ENCODE data around the gene CCDC8.
A peak's percentile ranks its signal among the peaks of the same experiment; 100 is the strongest.
"Not testable (repeated sequence)": the region's sequence is repeated elsewhere in the genome, so short reads cannot be mapped to it uniquely, and the experiment has no call there.

CCDC8 gene

DNA sequence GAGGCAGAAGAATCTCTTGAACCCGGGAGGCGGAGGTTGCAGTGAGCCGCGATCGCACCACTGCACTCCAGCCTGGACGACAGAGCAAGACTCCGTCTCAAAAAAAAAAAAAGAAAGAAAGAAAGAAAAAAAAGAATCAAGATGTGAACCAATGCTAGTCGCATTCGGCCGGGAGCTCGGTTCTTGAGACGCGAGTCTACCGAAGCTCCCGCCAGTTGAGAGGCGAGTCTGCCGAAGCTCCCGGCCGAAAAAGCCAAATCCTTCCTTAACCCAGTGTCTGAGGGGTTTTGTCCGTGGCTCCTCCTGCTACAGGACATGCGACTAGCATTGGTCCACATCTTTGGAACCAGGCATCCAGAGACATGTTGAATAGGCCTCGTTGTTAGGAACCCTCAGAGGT is 1.5 kb upstream of the CCDC8 start:
- peaks cover 36 to 38% of the 10 kb centered on the region in 2 donors for H3K27me3 ChIP-seq (ENCODE audit: control insufficient read depth in 1 of 2, insufficient read depth in 2 of 2, low read length in 2 of 2)
- H3K27ac ChIP-seq (ENCODE audit: low read depth, low read length); H3K4me1 ChIP-seq (ENCODE audit: control insufficient read depth in 1 of 2, insufficient read depth in 2 of 2, low read length in 2 of 2); H3K4me3 ChIP-seq (ENCODE audit: low read depth in 1 of 2, low read length in 2 of 2); H3K9me3 ChIP-seq (ENCODE audit: control insufficient read depth in 1 of 2, low read length in 2 of 2); H3K9ac ChIP-seq (ENCODE audit: low read depth in 1 of 2, low read length in 2 of 2); H3K36me3 ChIP-seq (ENCODE audit: control insufficient read depth in 1 of 2, insufficient read depth in 2 of 2, low read length in 2 of 2): not testable (repeated sequence)

DNA sequence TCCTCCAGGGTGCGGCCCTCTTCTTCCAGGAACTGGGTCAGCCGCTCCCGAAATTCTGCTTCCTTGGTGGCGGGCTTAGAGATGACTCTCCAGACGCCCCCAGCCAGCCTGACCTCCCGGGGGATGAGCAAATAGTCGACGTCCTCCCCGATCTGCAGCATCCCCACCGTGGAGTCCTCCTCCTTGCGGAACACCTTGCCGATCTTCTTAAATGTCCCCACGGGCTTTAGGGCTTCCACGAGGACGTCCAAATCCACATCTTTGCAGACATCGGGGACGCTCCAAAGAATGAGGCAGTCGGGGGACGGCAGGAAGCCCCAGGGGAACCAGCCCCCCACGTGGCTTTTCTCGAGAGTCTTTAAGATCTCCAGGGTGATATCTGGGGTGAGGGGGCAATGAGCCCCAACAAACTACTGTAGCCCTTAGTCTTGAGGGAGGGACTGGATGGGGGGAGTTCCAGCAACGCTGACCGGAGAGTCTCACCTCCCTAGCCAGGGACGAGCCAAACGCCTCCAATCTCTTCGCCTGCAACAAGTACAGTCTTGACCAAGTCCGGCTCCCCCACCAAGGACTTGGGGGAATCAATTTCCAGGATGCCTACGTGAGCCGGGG is 608 bp downstream of the CCDC8 start:
- Histone ChIP-seq H3K9ac (ENCODE audit: low read depth in 1 of 2, low read length in 2 of 2) (no peak overlapping the region), H3K4me1 (ENCODE audit: control insufficient read depth in 1 of 2, insufficient read depth in 2 of 2, low read length in 2 of 2) (no peaks in the 10 kb centered on the region), H3K27ac (ENCODE audit: low read depth, low read length) (no peak overlapping the region), H3K27me3 (ENCODE audit: control insufficient read depth in 1 of 2, insufficient read depth in 2 of 2, low read length in 2 of 2) (peaks cover 46 to 47% of the 10 kb centered on the region in 2 donors), H3K36me3 (ENCODE audit: control insufficient read depth in 1 of 2, insufficient read depth in 2 of 2, low read length in 2 of 2) (no peaks in the 10 kb centered on the region), H3K9me3 (ENCODE audit: control insufficient read depth in 1 of 2, low read length in 2 of 2) (no peaks in the 10 kb centered on the region), H3K4me3 (ENCODE audit: low read depth in 1 of 2, low read length in 2 of 2) (peak overlapping the region in 1 of 2 donors; percentile 50)

DNA sequence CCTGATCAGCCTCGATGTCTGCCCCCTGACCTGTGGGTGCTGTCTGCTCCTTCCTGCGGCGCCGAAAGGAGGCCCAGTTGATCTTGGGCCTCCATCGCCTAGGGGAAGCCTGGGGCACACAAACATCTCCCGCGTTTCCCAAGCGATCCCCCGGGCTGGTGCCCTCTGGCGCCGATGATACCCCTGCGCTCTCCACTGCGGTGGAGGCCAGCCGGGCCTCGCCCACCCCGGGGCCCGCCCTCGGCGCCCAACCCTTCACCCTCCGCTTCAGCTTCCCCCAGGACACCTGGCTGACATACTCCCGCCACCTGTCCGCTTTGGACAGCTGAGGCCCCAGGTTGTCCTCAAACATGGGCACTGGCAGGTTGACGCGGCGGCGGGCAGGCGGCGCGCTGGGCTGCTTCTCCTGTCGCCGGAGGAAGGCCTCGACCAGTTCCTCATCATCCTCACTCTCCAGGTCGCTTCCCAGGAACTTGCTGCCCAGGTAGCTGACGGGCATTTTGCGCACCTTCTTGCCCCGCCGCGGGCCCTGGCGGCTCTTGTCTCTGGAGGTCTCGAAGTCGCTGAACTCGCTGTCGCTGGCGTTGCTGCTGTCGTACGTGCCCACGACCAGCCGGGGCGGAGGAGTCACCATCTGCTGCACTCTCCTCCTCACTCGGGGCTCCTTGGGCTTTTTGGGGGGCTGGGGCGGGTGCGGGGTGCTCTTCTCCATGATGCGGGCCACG is 1.3 kb downstream of the CCDC8 start:
- Histone ChIP-seq H3K9ac (ENCODE audit: low read depth in 1 of 2, low read length in 2 of 2) (no peak overlapping the region), H3K27me3 (ENCODE audit: control insufficient read depth in 1 of 2, insufficient read depth in 2 of 2, low read length in 2 of 2) (peaks cover 46% of the 10 kb centered on the region in 2 donors), H3K4me1 (ENCODE audit: control insufficient read depth in 1 of 2, insufficient read depth in 2 of 2, low read length in 2 of 2) (no peaks in the 10 kb centered on the region), H3K27ac (ENCODE audit: low read depth, low read length) (no peak overlapping the region), H3K36me3 (ENCODE audit: control insufficient read depth in 1 of 2, insufficient read depth in 2 of 2, low read length in 2 of 2) (no peaks in the 10 kb centered on the region), H3K9me3 (ENCODE audit: control insufficient read depth in 1 of 2, low read length in 2 of 2) (no peaks in the 10 kb centered on the region), H3K4me3 (ENCODE audit: low read depth in 1 of 2, low read length in 2 of 2) (peak overlapping the region; percentile 22 to 50)

DNA sequence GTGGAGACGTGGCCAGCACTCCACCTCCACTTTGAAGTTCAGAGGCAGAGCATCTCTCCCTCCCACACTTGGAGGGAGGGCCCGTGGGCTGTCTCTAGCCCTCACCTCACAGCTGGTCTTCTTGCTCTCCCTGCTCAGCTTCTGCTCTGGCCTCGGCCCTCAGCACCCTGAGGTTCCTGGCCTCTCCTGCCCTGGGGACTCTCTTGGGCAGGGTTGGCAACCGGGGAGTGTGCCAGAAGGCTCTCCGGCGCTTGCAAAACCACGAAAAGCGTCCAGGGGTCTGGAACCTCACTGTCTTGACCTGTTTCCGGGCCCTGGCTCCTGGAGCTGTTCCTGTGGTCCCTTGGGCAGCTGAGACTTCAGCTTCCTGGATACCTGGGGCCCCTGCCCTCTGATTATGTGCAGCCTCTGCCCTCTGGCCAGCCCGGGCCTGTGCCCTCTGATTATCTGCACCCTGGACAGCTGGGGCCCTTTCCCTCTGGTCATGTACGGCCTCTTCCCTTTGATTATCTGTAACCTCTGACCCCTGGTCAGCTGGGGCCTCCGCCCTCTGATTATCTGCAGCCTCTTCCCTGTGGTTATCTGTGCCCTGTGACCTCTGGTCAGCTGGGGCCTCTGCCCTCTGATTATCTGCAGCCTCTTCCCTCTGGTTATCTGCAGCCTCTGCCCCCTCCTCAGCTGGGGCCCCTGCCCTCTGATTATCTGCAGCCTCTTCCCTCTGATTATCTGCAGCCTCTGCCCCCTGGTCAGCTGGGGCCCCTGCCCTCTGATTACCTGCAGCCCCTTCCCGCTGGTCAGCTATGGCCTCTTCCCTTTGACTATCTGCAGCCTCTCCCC is 2.1 kb downstream of the CCDC8 start:
- Histone ChIP-seq H3K9me3 (ENCODE audit: control insufficient read depth in 1 of 2, low read length in 2 of 2) (no peaks in the 10 kb centered on the region), H3K27ac (ENCODE audit: low read depth, low read length) (no peak overlapping the region), H3K4me3 (ENCODE audit: low read depth in 1 of 2, low read length in 2 of 2) (peak overlapping the region in 1 of 2 donors; percentile 22), H3K36me3 (ENCODE audit: control insufficient read depth in 1 of 2, insufficient read depth in 2 of 2, low read length in 2 of 2) (no peaks in the 10 kb centered on the region), H3K27me3 (ENCODE audit: control insufficient read depth in 1 of 2, insufficient read depth in 2 of 2, low read length in 2 of 2) (peaks cover 38 to 43% of the 10 kb centered on the region in 2 donors), H3K4me1 (ENCODE audit: control insufficient read depth in 1 of 2, insufficient read depth in 2 of 2, low read length in 2 of 2) (no peaks in the 10 kb centered on the region), H3K9ac (ENCODE audit: low read depth in 1 of 2, low read length in 2 of 2) (no peak overlapping the region)

DNA sequence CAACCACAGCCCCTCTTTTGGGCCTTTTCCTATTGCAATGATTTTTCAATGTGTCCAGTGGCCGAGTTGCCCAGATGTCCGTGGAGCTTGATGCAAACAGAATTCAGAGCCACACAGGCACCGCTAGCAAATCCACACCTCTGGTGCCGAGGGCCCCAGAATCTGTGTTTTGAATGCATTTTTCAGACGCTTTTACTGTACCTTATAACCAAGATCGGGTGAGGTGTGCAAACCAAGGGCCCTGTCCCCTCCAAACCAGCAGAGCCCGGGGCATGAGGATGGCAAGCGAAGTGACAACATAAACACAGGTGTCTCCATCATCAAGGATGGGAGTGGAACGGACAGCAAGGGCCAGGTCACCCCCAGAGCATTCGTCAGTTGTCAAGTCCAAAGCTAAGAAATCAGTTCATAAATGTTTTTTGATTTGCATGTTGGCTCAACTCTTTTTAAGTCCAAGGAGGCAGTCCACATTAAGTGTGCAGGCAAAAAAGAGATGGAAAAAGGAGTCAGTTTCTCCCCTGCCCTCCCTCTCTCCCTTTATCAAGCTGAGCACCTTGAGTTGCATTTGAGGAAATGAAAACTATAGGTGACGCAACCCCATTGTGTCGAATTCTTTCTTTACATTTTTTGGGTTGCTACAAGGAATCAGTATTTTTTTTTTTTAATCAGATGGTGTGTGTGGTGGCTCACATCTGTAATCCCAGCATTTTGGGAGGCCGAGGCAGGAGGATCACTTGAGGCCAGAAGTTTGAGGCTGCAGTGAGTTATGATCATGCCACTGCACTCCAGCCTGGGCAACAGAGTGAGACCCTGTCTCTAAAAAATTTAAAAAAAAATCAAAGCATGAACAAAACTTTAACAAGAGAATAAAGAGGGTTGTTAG is 2.9 kb downstream of the CCDC8 start:
- H3K4me1 ChIP-seq (ENCODE audit: control insufficient read depth in 1 of 2, insufficient read depth in 2 of 2, low read length in 2 of 2) = no peaks in the 10 kb centered on the region
- H3K9ac ChIP-seq (ENCODE audit: low read depth in 1 of 2, low read length in 2 of 2) = no peak overlapping the region
- no peak overlapping the region for H3K27ac ChIP-seq (ENCODE audit: low read depth, low read length)
- no peaks in the 10 kb centered on the region for H3K36me3 ChIP-seq (ENCODE audit: control insufficient read depth in 1 of 2, insufficient read depth in 2 of 2, low read length in 2 of 2)
- no peaks in the 10 kb centered on the region for H3K9me3 ChIP-seq (ENCODE audit: control insufficient read depth in 1 of 2, low read length in 2 of 2)
- peaks cover 40 to 51% of the 10 kb centered on the region in 2 donors for H3K27me3 ChIP-seq (ENCODE audit: control insufficient read depth in 1 of 2, insufficient read depth in 2 of 2, low read length in 2 of 2)
- H3K4me3 ChIP-seq (ENCODE audit: low read depth in 1 of 2, low read length in 2 of 2) = no peak overlapping the region

DNA sequence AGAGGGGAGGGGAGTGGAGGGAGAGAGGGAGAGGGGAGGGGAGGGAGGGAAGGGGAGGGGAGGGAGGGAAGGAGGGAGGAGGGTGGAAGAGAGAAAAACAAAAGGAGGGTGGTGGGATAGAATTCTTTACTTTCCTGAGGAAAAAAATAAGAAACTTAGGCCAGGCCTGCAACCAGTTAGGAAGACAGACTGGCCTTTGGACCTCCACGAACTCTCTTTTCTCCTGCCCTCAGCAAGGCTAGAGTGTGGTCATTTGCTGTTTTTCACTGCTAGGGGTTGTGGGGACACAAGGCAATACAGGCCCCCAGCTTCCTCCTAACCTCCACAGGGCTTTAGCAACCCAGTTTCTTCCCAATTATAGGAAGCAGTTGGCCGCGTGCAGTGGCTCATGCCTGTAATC is 4.2 kb downstream of the CCDC8 start:
- H3K9ac ChIP-seq (ENCODE audit: low read depth in 1 of 2, low read length in 2 of 2) = no peak overlapping the region
- H3K36me3 ChIP-seq (ENCODE audit: control insufficient read depth in 1 of 2, insufficient read depth in 2 of 2, low read length in 2 of 2) = no peaks in the 10 kb centered on the region
- no peaks in the 10 kb centered on the region for H3K9me3 ChIP-seq (ENCODE audit: control insufficient read depth in 1 of 2, low read length in 2 of 2)
- peaks cover 38 to 50% of the 10 kb centered on the region in 2 donors for H3K27me3 ChIP-seq (ENCODE audit: control insufficient read depth in 1 of 2, insufficient read depth in 2 of 2, low read length in 2 of 2)
- H3K4me1 ChIP-seq (ENCODE audit: control insufficient read depth in 1 of 2, insufficient read depth in 2 of 2, low read length in 2 of 2) = peaks cover 0 to 9% of the 10 kb centered on the region in 2 donors
- no peak overlapping the region for H3K27ac ChIP-seq (ENCODE audit: low read depth, low read length)
- H3K4me3 ChIP-seq (ENCODE audit: low read depth in 1 of 2, low read length in 2 of 2) = no peak overlapping the region

DNA sequence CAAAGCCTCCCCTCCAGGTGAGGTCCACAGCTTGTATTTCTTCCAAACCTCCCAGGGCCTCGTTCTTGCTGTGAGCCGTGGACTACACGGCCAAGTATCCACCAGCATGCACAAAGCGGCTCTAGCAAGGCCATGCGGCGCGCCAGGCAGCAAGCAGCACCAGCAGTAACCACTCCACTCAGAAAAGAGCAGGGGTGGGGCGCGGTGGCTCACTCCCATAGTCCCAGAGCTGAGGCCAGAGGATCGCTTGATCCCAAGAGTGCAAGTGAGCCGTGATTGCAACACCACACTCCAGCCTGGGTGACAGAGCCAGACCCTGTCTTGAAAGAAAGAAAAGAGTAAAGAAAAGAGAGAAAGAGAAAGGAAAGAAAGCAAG is 4.7 kb downstream of the CCDC8 start:
- Histone ChIP-seq H3K9me3 (ENCODE audit: control insufficient read depth in 1 of 2, low read length in 2 of 2) (no peaks in the 10 kb centered on the region), H3K9ac (ENCODE audit: low read depth in 1 of 2, low read length in 2 of 2) (no peak overlapping the region), H3K4me1 (ENCODE audit: control insufficient read depth in 1 of 2, insufficient read depth in 2 of 2, low read length in 2 of 2) (peaks cover 0 to 9% of the 10 kb centered on the region in 2 donors), H3K27ac (ENCODE audit: low read depth, low read length) (no peak overlapping the region), H3K4me3 (ENCODE audit: low read depth in 1 of 2, low read length in 2 of 2) (no peak overlapping the region), H3K27me3 (ENCODE audit: control insufficient read depth in 1 of 2, insufficient read depth in 2 of 2, low read length in 2 of 2) (peaks cover 38 to 47% of the 10 kb centered on the region in 2 donors), H3K36me3 (ENCODE audit: control insufficient read depth in 1 of 2, insufficient read depth in 2 of 2, low read length in 2 of 2) (no peaks in the 10 kb centered on the region)

DNA sequence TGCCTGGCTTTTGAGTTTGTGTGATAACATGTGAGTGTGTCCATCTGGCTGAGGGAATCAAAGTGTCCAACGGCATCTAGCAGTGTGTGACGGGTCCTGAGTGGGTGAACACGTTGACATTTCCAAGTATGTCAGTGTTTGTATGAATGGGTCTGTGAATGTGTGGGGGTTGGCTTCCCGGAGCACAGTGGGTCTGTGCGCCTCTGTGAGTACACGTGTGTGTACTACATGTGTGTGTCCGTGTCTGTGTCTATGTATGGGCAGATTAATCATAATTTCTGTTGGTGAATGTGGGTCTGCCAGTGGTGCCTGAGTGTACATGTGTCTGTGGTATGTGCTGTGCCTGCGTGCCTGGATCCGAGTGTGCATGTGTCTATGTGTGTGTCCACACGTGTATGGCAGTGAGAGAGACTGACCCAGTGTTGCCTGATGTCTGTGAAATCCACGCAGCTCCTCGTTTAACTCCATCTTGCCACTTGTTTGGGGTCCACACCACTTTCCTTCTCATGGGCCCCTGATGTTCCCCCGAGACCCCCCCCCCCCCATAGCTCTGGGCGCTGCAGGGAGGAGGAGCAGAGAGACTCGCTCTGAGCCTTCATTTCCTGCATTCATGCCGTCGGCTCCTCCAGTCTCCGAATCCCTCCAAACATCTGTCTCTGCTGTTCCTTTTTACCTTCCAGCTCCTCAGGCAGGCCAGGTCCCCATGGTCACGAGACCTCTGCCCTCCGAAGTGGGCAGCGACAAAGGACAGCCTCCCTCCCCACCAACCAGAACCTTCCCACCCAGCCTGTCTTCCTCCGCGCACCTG is 5.3 kb downstream of the CCDC8 start:
- H3K9ac ChIP-seq (ENCODE audit: low read depth in 1 of 2, low read length in 2 of 2) = no peak overlapping the region
- H3K36me3 ChIP-seq (ENCODE audit: control insufficient read depth in 1 of 2, insufficient read depth in 2 of 2, low read length in 2 of 2) = no peaks in the 10 kb centered on the region
- H3K4me1 ChIP-seq (ENCODE audit: control insufficient read depth in 1 of 2, insufficient read depth in 2 of 2, low read length in 2 of 2) = peaks cover 0 to 9% of the 10 kb centered on the region in 2 donors
- H3K27ac ChIP-seq (ENCODE audit: low read depth, low read length) = no peak overlapping the region
- H3K4me3 ChIP-seq (ENCODE audit: low read depth in 1 of 2, low read length in 2 of 2) = no peak overlapping the region
- H3K9me3 ChIP-seq (ENCODE audit: control insufficient read depth in 1 of 2, low read length in 2 of 2) = no peaks in the 10 kb centered on the region
- peaks cover 38 to 44% of the 10 kb centered on the region in 2 donors for H3K27me3 ChIP-seq (ENCODE audit: control insufficient read depth in 1 of 2, insufficient read depth in 2 of 2, low read length in 2 of 2)

DNA sequence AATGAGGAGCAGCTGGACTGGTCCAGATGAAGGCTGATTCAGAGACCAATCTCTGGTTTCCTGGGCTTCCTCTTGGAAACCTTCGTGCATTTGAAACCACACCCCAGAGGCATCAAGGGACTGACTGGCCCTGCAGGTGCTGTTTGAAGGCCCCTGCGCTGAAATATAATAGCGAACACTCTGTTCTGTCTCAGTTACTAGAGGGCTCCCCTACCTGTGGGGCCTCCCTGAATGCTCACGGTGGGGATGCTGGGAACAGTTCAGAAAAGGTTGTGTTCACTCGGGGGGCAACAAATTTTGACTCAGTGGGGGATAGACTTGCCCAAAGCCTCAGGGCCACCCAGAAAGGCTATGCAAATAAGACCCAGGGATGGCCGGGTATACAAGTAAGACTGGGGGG is 6.4 kb downstream of the CCDC8 start:
- no peaks in the 10 kb centered on the region for H3K36me3 ChIP-seq (ENCODE audit: control insufficient read depth in 1 of 2, insufficient read depth in 2 of 2, low read length in 2 of 2)
- peaks cover 0 to 9% of the 10 kb centered on the region in 2 donors for H3K4me1 ChIP-seq (ENCODE audit: control insufficient read depth in 1 of 2, insufficient read depth in 2 of 2, low read length in 2 of 2)
- peaks cover 30 to 33% of the 10 kb centered on the region in 2 donors for H3K27me3 ChIP-seq (ENCODE audit: control insufficient read depth in 1 of 2, insufficient read depth in 2 of 2, low read length in 2 of 2)
- no peak overlapping the region for H3K4me3 ChIP-seq (ENCODE audit: low read depth in 1 of 2, low read length in 2 of 2)
- H3K27ac ChIP-seq (ENCODE audit: low read depth, low read length) = no peak overlapping the region
- H3K9me3 ChIP-seq (ENCODE audit: control insufficient read depth in 1 of 2, low read length in 2 of 2) = no peaks in the 10 kb centered on the region
- no peak overlapping the region for H3K9ac ChIP-seq (ENCODE audit: low read depth in 1 of 2, low read length in 2 of 2)
